ENCODE data around the gene PAX1. TPM values are rescaled to one million over a fixed set of nuclear protein-coding genes. Genes with fewer than 3 reads are reported as not detected.

Gene PAX1
- total RNA-seq, 1 experiment from 2014 or later: not detected

GRCh38 chr20:21699216-21699508, 6.3 kb upstream of the PAX1 start:
- no peaks in the 10 kb centered on the region for H3K27me3 Mint-ChIP-seq (ENCODE audit: unreplicated experiment)
- CTCF ChIA-PET: no interaction called here
- DNase-seq: no peak
- intact Hi-C loops (cut with micrococcal nuclease; ENCODE audit: unreplicated experiment): no loop called here
- H3K36me3 Mint-ChIP-seq (ENCODE audit: insufficient read depth, unreplicated experiment): no peaks in the 10 kb centered on the region
- no peak overlapping the region for H3K4me3 Mint-ChIP-seq (ENCODE audit: low read depth, unreplicated experiment)
- TF ChIP-seq, protein P1, sequence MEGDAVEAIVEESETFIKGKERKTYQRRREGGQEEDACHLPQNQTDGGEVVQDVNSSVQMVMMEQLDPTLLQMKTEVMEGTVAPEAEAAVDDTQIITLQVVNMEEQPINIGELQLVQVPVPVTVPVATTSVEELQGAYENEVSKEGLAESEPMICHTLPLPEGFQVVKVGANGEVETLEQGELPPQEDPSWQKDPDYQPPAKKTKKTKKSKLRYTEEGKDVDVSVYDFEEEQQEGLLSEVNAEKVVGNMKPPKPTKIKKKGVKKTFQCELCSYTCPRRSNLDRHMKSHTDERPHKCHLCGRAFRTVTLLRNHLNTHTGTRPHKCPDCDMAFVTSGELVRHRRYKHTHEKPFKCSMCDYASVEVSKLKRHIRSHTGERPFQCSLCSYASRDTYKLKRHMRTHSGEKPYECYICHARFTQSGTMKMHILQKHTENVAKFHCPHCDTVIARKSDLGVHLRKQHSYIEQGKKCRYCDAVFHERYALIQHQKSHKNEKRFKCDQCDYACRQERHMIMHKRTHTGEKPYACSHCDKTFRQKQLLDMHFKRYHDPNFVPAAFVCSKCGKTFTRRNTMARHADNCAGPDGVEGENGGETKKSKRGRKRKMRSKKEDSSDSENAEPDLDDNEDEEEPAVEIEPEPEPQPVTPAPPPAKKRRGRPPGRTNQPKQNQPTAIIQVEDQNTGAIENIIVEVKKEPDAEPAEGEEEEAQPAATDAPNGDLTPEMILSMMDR (IDR thresholded peaks at IDR 0.05; ENCODE audit: unreplicated experiment): no peak
- H3K9me3 Mint-ChIP-seq (ENCODE audit: low read depth, unreplicated experiment): peaks cover 2% of the 10 kb centered on the region
- no TSS peak for BruUV-seq (replicated peaks)
- no peak overlapping the region for H3K27ac Mint-ChIP-seq (ENCODE audit: unreplicated experiment)
- no peaks in the 10 kb centered on the region for H3K4me1 Mint-ChIP-seq (ENCODE audit: low read depth, unreplicated experiment)

DNA sequence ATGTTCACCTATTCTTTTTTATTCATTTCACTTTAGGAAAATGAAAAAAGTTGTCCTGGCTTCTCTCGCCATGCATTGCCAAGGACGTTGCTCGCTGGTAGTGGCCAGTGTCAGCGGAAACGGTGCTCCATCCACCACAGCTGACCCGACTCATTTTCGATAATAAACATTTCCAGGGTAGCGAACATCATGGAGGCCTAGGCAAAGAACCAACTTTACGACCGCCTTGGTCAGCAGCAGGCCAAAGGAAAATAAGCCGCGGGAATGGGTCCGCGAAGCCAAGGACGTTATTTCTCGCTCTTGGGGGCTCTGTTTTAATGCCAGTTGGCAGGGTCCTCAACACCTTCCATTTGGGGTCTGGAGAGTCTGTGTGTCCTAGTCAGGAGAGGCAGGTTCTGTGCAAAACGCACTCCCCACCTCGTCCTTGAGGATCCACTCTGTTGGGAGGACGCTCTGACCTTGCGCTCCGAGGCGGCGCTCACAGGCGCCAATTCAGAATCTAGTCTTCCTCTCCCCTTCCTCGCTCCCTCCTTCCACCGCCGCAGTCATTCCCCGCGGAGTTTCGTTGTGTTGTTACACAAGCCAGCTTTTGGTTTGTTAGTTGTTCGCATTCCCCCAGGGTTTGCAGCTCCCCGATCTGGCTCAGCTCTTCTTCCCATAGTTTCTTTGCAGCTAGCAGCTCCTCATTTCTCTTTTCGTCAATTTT, 4.1 kb upstream of the PAX1 start:
- no peak for DNase-seq
- no TSS peak for BruUV-seq (replicated peaks)
- no peaks in the 10 kb centered on the region for H3K36me3 Mint-ChIP-seq (ENCODE audit: insufficient read depth, unreplicated experiment)
- peaks cover 2% of the 10 kb centered on the region for H3K9me3 Mint-ChIP-seq (ENCODE audit: low read depth, unreplicated experiment)
- intact Hi-C loops (cut with micrococcal nuclease; ENCODE audit: unreplicated experiment): no loop called here
- CTCF ChIA-PET: no interaction called here
- H3K27ac Mint-ChIP-seq (ENCODE audit: unreplicated experiment): no peak overlapping the region
- no peak overlapping the region for H3K4me3 Mint-ChIP-seq (ENCODE audit: low read depth, unreplicated experiment)
- no peaks in the 10 kb centered on the region for H3K27me3 Mint-ChIP-seq (ENCODE audit: unreplicated experiment)
- no peaks in the 10 kb centered on the region for H3K4me1 Mint-ChIP-seq (ENCODE audit: low read depth, unreplicated experiment)
- TF ChIP-seq, protein P1 (IDR thresholded peaks at IDR 0.05; ENCODE audit: unreplicated experiment): no peak

- H3K4me3 Mint-ChIP-seq (ENCODE audit: low read depth, unreplicated experiment): no peak overlapping the region
- DNase-seq: no peak
- no peaks in the 10 kb centered on the region for H3K4me1 Mint-ChIP-seq (ENCODE audit: low read depth, unreplicated experiment)
- intact Hi-C loops (cut with micrococcal nuclease; ENCODE audit: unreplicated experiment): no loop called here
- H3K27ac Mint-ChIP-seq (ENCODE audit: unreplicated experiment): no peak overlapping the region
- TF ChIP-seq, protein P1 (IDR thresholded peaks at IDR 0.05; ENCODE audit: unreplicated experiment): no peak
- BruUV-seq (replicated peaks): no TSS peak
- H3K36me3 Mint-ChIP-seq (ENCODE audit: insufficient read depth, unreplicated experiment): no peaks in the 10 kb centered on the region
- no peaks in the 10 kb centered on the region for H3K27me3 Mint-ChIP-seq (ENCODE audit: unreplicated experiment)
- CTCF ChIA-PET: no interaction called here
- H3K9me3 Mint-ChIP-seq (ENCODE audit: low read depth, unreplicated experiment): peaks cover 2% of the 10 kb centered on the region
Observed at GRCh38 chr20:21702016-21702415, 3.4 kb upstream of the PAX1 start.

GRCh38 chr20:21702553-21703470, 2.7 kb upstream of the PAX1 start:
- no peaks in the 10 kb centered on the region for H3K4me1 Mint-ChIP-seq (ENCODE audit: low read depth, unreplicated experiment)
- no peak overlapping the region for H3K27ac Mint-ChIP-seq (ENCODE audit: unreplicated experiment)
- TF ChIP-seq, protein P1 (IDR thresholded peaks at IDR 0.05; ENCODE audit: unreplicated experiment): no peak
- no TSS peak for BruUV-seq (replicated peaks)
- peaks cover 2% of the 10 kb centered on the region for H3K9me3 Mint-ChIP-seq (ENCODE audit: low read depth, unreplicated experiment)
- no peaks in the 10 kb centered on the region for H3K27me3 Mint-ChIP-seq (ENCODE audit: unreplicated experiment)
- intact Hi-C loops (cut with micrococcal nuclease; ENCODE audit: unreplicated experiment): no loop called here
- CTCF ChIA-PET: no interaction called here
- no peak overlapping the region for H3K4me3 Mint-ChIP-seq (ENCODE audit: low read depth, unreplicated experiment)
- no peak for DNase-seq
- H3K36me3 Mint-ChIP-seq (ENCODE audit: insufficient read depth, unreplicated experiment): no peaks in the 10 kb centered on the region

Measured in Calu3 (cell line).